ENCODE results near the gene SPOUT1.
"Not testable (repeated sequence)": the region's sequence is repeated elsewhere in the genome, so short reads cannot be mapped to it uniquely, and the experiment has no call there.

SPOUT1 gene, protein sequence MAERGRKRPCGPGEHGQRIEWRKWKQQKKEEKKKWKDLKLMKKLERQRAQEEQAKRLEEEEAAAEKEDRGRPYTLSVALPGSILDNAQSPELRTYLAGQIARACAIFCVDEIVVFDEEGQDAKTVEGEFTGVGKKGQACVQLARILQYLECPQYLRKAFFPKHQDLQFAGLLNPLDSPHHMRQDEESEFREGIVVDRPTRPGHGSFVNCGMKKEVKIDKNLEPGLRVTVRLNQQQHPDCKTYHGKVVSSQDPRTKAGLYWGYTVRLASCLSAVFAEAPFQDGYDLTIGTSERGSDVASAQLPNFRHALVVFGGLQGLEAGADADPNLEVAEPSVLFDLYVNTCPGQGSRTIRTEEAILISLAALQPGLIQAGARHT
- total RNA-seq = 0.65 to 0.84 reads per million in 2 experiments

DNA sequence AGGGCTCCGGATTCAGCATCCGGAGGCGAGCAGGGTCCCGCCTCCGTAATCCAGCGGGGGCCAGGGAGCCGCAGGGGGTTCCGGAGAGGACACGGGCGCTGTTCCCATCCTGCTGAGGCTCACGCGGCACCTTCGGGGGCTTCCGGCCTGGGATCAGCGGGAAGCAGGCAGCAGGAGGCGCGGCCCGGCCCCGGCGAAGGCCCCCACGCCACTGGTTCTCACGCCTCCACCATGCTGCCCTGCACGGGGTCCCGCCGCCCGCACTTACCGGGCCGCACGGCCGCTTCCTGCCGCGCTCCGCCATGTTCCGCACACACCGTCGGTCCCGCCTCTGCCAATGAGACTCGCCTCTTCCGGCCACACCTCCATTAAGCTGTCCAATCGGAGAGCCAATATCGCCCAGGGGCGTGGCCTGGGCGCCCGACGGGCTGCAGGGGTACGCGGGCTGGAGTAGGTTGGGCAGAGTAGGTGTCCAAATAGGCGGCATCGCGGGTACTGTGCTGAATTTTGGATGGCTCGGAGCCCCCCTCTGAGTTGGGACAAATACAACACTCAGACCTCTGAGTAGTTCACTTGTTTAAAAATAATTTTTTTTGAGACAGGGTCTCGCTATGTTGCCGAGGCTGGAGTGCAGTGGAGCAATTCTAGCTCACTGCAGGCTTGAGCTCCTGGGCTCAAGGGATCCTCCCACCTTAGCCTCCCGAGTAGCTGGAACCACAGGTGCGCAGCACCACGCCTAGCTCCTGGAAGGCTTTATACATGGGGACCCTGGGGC, at the start of gene SPOUT1:
TSS of gene SPOUT1 (minus strand) at position 318 of the 775 bp plus-strand sequence. CDS start at position 304, 14 bp downstream.
- DNase-seq (ENCODE audit: low read depth) = peak; percentile 90

DNA sequence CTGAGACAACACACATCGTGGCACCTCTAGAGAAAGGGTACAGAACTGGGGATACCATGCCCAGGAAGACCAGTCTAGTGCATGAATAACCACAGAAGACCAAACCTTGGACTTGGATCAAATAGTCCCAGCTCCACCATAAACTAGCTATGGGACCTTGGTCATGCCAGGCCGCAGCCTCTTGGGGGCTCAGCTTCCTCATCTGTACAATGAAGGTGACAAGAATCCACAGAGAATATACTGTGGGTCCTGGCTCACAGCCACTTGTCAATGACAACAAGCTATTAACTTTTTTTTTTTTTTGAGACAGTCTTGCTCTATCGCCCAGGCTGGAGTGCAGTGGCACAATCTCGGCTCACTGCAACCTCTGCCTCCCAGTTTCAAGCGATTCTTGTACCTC, 48.3 kb upstream of the SPOUT1 start:
- DNase-seq (ENCODE audit: low read depth) = no peak

DNA sequence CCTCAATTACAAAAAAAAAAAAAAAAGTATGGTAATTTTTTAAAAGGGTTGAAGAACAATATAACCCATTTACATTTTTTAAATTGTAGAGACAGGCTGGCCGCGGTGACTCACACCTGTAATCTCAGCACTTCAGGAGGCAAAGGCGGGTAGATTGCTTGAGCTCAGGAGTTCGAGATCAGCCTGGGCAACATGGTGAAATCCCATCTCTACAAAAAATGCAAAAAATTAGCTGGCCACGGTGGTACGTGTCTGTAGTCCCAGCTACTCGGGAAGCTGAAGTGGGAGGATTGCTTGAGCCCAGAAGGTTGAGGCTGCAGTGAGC, 41.3 kb upstream of the SPOUT1 start:
- DNase-seq (ENCODE audit: low read depth) = not testable (repeated sequence)

DNA sequence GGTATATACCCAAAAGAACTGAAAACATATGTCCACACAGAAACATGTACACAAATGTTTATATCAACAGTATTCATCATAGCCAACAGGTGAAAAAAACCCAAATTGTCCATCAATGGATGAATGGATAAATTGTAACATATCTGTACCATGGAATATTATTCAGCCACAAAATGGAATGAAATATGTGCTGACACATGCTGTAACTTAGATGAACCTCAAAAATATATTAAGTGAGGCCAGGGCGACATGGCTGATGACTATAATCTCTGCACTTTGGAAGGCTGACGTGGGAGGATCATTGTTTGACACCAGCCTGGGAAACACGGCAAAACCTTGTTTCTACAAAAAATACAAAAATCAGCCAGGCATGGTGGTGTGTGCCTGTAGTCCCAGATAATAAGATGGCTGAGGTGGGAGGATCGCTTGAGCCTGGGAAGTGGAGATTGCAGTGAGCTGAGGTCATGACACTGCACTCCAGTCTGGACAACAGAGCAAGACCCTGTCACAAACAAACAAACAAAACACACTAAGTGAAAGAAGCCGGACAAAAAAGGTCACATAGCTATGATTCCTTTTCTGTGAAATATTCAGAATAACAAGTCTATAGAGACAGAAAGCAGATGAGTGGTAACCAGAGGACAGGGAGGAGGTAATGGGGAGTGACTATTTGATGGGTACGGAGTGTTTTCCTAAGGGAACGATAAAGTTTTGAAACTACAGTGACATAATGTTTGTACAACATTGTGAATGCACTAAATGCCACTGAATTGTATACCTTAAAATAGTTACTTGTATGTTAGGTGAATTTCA, 40.7 kb upstream of the SPOUT1 start:
- DNase-seq (ENCODE audit: low read depth) = no peak

DNA sequence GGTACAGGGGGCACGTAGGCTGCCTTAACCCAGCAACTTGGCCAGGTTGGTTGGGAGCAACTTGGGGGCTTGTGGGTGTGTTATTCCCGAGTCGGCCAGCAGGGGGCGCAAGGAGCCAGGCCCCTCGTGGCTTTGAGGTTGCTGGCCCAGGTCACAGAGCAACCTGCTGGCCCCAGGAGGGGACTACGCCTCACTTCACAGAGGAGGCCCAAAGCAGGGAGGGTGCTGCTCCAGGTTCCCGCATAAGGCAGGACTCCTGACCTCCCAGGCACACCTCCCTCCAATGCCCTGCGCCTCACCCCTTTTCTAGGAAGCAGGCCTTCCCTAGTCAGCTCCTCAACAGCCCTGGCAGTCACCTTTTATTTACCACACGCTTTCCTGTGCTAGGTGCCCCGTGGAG, 34.1 kb upstream of the SPOUT1 start:
- DNase-seq (ENCODE audit: low read depth) = peak; percentile 72

DNA sequence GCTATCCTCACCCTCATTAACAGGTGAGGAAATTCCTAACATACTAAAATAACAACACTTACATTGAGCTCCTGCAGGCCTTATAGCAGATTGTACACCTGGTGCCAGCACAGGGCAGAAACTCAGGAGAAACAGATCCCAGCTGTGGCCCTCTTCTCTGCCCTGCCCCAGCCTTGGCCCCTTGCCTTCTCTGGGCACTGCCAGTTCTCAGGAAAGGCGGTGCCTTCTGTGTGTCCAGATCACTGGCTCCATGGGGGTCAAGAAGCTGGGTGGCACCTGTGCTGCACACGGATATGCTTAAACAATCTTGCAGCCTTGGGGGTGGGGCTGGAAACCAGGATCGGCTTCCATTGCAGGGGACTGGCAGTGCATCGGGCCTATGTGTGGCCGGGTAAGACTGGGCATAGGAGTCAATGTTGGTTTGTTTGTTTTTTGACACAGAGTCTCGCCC, 32.8 kb upstream of the SPOUT1 start:
- DNase-seq (ENCODE audit: low read depth) = no peak

DNA sequence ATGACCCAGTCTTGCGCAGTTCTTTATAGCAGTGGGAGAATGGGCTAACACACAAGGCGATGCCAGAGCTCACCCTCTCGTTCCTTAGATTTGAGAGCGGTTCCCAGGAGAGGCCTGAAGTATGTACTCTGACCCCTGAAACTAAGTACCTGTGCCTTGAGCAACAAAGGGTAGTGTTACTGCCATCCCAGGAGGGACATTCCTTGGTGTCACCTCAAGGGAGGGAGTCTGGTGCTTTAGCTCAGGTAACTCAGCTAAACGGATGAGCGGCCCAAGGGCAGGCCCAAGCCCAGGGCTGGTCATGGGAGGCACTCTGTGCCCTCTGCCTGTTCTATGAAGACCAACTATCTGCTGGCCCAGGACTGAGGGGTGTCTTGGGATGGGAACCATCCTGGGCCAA, 31.9 kb upstream of the SPOUT1 start:
- no peak for DNase-seq (ENCODE audit: low read depth)

DNA sequence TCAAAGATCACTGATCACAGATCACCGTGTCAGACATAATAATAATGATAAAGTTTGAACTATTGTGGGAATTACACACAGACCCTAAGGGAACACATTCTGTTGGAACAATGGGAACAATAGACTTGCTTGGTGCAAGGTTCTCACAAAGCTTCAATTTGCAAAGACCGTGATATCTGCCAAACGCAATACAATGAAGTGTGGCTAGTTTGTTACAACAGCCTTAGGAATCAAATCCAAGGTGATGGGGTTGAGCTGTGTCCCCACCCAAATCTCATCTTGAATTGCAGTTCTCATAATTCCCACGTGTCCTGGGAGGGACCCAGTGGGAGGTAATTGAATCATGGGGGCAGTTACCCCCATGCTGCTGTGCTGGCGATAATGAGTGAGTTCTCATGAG, 31.3 kb upstream of the SPOUT1 start:
- no peak for DNase-seq (ENCODE audit: low read depth)

DNA sequence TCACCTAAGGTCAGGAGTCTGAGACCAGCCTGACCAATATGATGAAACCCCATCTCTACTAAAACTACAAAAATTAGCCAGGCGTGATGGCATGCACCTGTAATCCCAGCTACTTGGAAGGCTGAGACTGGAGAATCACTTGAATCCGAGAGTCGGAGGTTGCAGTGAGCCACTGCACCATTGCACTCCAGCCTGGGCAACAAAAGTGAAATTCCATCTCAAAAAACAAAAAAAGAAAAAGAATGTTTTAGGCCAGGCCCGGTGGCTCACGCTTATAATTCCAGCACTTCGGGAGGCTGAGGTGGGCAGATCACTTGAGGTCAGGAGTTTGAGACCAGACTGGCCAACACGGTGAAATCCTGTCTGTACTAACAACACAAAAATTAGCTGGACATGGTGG, 28.9 kb upstream of the SPOUT1 start:
- not testable (repeated sequence) for DNase-seq (ENCODE audit: low read depth)

DNA sequence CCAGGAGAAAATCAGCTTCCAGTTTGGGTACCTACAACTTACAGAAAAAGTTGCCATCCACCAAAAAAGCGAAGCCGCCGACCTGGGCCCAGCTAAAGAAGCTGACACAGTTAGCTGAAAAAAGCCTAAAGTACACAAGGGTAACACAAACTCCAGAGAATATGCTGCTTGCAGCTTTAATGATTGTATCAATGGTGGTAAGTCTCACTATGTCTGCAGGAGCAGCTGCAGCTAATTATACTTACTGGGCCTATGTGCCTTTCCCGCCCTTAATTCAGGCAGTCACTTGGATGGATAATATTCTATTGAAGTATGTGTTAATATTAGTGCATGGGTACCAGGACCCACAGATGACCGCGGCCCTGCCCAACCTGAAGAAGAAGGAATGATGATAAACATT, 24.9 kb upstream of the SPOUT1 start:
- DNase-seq (ENCODE audit: low read depth) = not testable (repeated sequence)

DNA sequence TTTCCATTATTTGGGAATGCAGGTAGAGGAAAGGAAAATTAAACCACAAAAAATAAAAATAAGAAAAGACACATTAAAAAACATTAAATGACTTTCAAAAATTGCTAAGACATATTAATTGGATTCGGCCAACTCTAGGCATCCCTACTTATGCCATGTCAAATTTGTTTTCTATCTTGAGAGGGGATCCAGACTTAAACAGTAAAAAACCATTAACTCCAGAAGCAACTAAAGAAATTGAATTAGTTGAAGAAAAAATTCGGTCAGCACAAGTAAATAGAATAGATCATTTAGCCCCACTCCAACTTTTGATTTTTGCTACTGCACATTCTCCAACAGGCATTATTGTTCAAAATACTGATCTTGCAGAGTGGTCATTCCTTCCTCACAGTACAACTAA, 23.1 kb upstream of the SPOUT1 start:
- not testable (repeated sequence) for DNase-seq (ENCODE audit: low read depth)

DNA sequence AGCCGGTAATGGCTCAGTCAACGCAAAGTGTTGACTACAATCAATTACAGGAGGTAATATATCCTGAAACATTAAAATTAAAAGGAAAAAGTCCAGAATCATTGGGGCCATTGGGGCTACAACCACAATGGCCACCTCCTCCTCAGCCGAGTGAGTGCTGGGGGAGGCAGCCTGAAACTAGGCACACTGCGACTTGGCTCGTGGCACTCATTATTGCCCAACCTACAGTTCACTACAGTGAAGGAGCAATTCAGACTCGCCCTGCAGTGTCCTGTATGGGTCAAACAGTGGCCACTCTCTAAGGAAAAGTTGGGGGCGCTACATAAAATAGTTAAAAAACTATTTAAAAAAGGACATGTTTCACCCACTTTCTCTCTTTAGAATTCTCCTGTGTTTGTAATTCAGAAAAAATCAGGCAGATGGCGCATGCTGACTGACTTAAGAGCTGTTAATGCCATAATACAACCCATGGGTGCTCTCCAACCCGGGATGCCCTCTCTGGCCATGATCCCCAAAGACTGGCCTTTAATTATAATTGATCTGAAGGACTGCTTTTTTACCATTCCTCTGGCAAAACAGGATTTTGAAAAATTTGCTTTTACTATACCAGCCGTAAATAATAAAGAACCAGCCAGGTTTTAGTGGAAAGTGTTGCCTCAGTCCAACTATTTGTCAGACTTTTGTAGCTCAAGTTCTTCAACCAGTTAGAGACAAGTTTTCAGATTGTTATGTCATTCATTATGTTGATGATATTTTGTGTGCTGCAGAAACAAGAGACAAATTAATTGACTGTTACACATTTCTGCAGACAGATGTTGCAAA, 22.4 kb upstream of the SPOUT1 start:
- not testable (repeated sequence) for DNase-seq (ENCODE audit: low read depth)

DNA sequence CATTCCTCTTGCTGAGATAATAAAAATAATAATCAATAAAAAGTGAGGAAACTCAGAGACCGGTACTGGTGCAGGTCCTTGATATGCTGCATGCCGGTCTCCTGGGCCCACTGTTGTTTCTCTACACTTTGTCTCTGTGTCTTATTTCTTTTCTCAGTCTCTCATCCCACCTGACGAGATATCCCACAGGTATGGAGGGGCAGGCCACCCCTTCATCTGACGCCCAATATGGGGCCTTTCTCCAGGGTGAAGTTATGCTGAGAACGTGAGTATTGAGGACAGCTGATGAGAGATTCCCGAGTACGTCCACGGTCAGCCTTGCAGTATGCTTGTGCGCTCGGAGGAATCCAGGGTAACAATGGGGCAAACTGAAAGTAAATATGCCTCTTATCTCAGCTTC, 21.4 kb upstream of the SPOUT1 start:
- DNase-seq (ENCODE audit: low read depth) = not testable (repeated sequence)

DNA sequence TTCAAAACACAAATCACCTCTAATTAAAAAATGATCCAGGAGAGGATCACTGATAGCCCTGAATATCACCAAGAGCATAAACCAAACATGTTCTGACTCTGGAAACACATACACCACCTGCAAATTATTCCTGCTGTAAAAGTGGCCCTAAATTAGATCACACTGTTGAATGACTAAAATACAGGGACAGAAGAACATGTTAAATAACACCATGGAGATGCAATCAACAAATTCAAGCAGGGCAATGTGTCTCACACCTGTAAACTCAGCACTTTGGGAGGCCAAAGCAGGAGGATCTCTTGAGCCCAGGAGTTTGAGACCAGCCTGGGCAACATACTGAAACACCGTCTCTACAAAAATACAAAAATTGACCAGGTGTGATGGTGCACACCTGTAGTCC, 18.2 kb upstream of the SPOUT1 start:
- no peak for DNase-seq (ENCODE audit: low read depth)

DNA sequence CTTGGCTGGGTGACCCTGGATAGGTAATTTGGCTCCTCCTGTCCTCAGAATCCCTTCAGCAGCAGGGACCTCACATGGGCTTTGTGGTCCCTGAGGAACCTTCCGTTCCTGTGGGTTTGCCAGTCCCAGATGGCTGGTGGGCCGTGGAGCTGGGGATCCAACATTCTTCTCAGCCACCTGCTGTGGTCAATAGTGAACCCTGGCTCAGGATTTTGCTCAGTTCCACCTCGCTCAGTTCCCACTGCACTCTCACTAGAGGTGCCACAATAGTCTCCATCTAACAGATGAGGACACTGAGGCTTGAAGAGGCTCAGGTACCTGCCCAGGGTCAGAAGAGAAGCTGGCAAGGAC, 17.1 kb upstream of the SPOUT1 start:
- no peak for DNase-seq (ENCODE audit: low read depth)

DNA sequence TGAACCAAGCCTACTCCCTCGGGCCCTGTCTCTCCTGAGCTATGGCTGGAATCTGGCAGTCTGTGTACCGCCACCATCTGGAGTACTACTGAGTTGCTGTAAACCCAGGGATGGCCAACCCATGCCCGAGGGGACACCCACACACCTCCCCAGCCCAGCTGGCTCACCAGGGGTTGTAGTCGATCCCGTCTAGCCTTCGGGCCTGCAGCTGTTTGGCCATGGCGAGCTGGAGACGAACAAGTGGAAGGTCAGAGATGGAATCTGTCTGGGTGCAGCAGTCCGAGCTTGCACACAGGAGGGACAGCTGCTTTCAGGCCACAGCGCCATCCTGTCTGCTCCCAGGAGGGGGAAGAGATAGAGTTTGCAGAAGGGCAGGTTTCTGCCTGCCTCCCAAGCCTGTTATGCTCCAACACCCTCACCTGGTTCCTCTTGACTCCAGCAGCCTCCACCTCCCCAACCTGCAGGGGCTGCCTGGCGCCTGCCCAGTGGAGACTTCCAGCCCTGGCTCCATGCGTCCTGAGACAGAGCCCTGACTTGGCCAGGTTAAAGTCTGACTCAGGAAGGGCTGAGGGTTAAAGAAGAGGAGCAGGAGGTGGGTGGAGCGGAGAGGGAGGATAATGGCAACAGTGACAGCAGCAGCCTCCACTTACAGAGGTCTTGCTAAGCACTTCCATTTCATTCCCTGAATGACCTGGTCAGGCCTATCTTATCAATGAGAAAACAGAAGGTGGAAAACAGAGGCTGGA, 15.8 kb upstream of the SPOUT1 start:
- no peak for DNase-seq (ENCODE audit: low read depth)

DNA sequence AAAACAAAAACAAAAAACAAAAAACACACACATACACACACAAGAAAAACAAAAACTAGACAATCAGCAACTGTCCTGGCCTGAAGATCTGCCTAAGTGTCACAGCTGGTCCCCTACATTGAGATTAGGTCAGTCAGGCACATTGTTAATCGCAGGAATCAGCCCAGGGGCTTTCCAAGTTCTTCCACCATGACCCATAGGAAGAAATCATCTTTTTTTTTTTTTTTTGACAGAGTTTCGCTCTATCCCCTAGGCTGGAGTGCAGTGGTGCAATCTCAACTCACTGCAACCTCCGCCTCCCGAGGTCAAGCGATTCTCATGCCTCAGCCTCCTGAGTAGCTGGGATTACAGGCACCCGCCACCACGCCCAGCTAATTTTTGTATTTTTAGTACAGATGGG, 13.6 kb upstream of the SPOUT1 start:
- DNase-seq (ENCODE audit: low read depth) = not testable (repeated sequence)

DNA sequence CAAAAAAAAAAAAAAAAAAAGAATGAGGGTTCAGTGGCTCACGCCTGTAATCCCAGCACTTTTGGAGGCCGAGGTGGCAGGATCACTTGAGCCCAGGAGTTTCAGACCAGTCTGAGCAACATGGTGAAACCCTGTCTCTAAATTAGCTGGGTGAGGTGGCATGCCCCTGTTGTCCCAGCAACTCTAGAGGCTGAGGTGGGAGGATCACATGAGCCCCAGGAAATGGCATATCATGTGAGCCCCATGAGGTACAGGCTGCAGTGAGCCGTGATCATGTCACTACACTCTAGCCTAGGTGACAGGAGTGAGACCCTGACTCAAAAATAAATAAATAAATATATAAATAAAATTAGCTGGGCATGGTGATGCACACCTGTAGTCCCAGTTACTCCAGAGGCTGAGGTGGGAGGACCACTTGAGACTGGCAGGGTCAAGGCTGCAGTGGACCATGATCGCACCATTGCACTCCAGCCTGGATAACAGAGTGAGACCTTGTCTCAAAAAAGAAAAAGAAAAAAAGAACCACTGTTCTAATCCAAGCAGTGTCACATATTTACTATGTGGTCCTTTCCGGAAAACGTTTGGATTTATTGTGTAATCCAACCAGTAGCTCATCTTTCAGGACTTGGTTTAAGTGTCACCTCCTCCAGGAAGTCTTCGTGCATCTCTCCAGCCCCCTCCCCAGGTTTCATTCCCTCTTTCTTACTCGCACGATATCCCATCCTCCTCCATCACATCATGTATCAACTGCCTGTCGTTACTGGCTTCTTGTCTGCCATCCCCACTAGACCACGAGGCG, 12.3 kb upstream of the SPOUT1 start:
- no peak for DNase-seq (ENCODE audit: low read depth)

DNA sequence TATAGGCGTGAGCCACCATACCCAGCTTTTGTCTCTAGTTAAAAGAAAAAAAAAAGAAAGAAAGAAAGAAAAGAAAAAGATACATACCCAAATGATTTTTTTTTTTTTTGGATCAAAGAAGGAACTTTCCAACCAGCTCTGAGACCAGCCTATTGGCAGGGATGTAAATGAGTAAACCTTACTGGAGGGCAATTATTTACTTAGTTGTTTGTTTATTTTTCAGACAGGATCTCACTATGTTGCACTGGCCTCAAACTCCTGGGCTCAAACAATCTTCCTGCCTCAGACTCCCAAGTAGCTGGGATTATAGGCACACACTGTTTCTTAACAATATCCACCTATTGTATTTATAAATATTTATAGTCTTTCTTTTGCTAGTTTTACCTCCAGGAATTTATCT, 10.9 kb upstream of the SPOUT1 start:
- no peak for DNase-seq (ENCODE audit: low read depth)

DNA sequence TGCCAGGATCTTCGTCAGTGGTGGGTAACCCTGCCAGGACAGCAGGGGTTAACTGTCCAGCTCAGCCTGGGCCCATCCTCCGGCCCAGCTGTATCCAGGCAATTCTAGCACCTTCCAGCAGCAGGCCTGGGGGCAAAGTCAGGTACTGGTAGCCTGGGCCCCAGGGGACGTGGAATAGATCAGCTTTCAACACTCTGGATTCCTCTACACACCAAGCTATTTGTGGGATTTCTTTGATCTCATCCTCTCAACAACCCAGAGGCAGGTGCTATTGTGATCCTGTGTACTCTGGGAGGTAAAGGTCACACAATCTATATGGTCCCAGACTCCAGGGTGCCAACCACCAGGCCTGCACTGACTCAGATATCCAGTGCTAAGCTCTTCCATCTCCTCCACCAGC, 8.7 kb upstream of the SPOUT1 start:
- DNase-seq (ENCODE audit: low read depth) = no peak

All from T follicular helper cell (primary cell).